Neural cell (in vitro differentiated cells): ENCODE measurements around the gene COLEC11. TPM values are rescaled to one million over a fixed set of nuclear protein-coding genes. Genes with fewer than 3 reads are reported as not detected.

Experiments used
- H2AFZ ChIP-seq: fragments of 200-600, 300-800 bp; sonication (generic), shearing (Covaris generic); 2 replicates; pipeline ENCODE4 v1.6.0; 2014; ENCODE audit warnings: low read depth, mild to moderate bottlenecking, antibody characterized with exemption, low read length, moderate library complexity
- H3F3A ChIP-seq: fragments of 200-600 bp; shearing (Covaris generic); 2 replicates; pipeline ENCODE4 v1.6.1; 2016; ENCODE audit warnings: mild to moderate bottlenecking, moderate library complexity, mixed read lengths, antibody characterized with exemption, low read length; ENCODE audit not compliant: insufficient read depth, poor library complexity, severe bottlenecking
- H3K27ac ChIP-seq: fragments of 200-600, 300-800 bp; sonication (generic), shearing (Covaris generic); 2 replicates; pipeline ENCODE4 v1.5.1; 2014; ENCODE audit warnings: mild to moderate bottlenecking, low read length, moderate library complexity
- H3K27me3 ChIP-seq: fragments of 300-800, 200-600 bp; sonication (generic), shearing (Covaris generic); 2 replicates; pipeline ENCODE4 v1.6.0; 2014; ENCODE audit warnings: mild to moderate bottlenecking, low read depth, low read length, moderate library complexity; ENCODE audit not compliant: insufficient read depth
- H3K36me3 ChIP-seq: fragments of 300-800, 200-600 bp; sonication (generic), shearing (Covaris generic); 2 replicates; pipeline ENCODE4 v1.5.1; 2014; ENCODE audit warnings: mild to moderate bottlenecking, antibody characterized with exemption, low read length, moderate library complexity; ENCODE audit not compliant: insufficient read depth
- H3K4me2 ChIP-seq: fragments of 300-800, 200-600 bp; sonication (generic), shearing (Covaris generic); 2 replicates; pipeline ENCODE4 v1.6.0; 2014; ENCODE audit warnings: mild to moderate bottlenecking, low read length
- H3K4me3 ChIP-seq: fragments of 300-800, 200-600 bp; sonication (generic), shearing (Covaris generic); 2 replicates; pipeline ENCODE4 v1.5.1; 2014; ENCODE audit warnings: mild to moderate bottlenecking, low read length, moderate library complexity
- H3K79me2 ChIP-seq: fragments of 200-600 bp; shearing (Covaris generic); replicated peaks from 2 replicates; pipeline ENCODE4 v1.6.0; 2014; ENCODE audit warnings: mild to moderate bottlenecking, low read length, moderate library complexity; ENCODE audit not compliant: insufficient read depth
- H3K9ac ChIP-seq: fragments of 300-800, 200-600 bp; sonication (generic), shearing (Covaris generic); 2 replicates; pipeline ENCODE4 v1.6.1; 2016; ENCODE audit warnings: mild to moderate bottlenecking, low read length, mixed read lengths
- H3K9me2 ChIP-seq: fragments of 200-600 bp; shearing (Covaris generic); 2 replicates; pipeline ENCODE4 v1.6.1; 2016; ENCODE audit warnings: mild to moderate bottlenecking, low read length, mixed read lengths; ENCODE audit not compliant: insufficient read depth
- H3K9me3 ChIP-seq: fragments of 200-600, 300-800 bp; sonication (generic), shearing (Covaris generic); 2 replicates; pipeline ENCODE4 v1.6.1; 2016; ENCODE audit warnings: mild to moderate bottlenecking, mixed run types, low read length, moderate library complexity, mixed read lengths
- H4K20me1 ChIP-seq: fragments of 200-600 bp; shearing (Covaris generic); 2 replicates; pipeline ENCODE4 v1.6.1; 2016; ENCODE audit warnings: mild to moderate bottlenecking, mixed run types; ENCODE audit not compliant: insufficient read depth
- CTCF ChIP-seq: fragments of 450-650 bp; IDR thresholded peaks from 2 replicates; pipeline ENCODE4 v1.5.1; 2014; ENCODE audit warnings: antibody characterized with exemption, mild to moderate bottlenecking, moderate library complexity; ENCODE audit not compliant: poor library complexity, severe bottlenecking
- EP300 ChIP-seq: fragments of 450-650 bp; conservative IDR thresholded peaks from 2 replicates; pipeline ENCODE4 v1.6.1; 2014; ENCODE audit warnings: antibody characterized with exemption, mild to moderate bottlenecking, moderate library complexity; ENCODE audit not compliant: poor library complexity, severe bottlenecking
- EZH2 ChIP-seq: fragments of 200-600, 300-800 bp; shearing (Covaris generic), sonication (generic); IDR thresholded peaks from 2 replicates; pipeline ENCODE4 v1.6.1; 2014; ENCODE audit warnings: antibody characterized with exemption, low read length, borderline replicate concordance, mild to moderate bottlenecking; ENCODE audit not compliant: insufficient read depth, poor library complexity, severe bottlenecking
- MXI1 ChIP-seq: fragments of 450-650 bp; conservative IDR thresholded peaks from 2 replicates; pipeline ENCODE4 v1.6.1; 2014; ENCODE audit warnings: antibody characterized with exemption, mild to moderate bottlenecking; ENCODE audit not compliant: poor library complexity, severe bottlenecking
- POLR2AphosphoS5 ChIP-seq: IDR thresholded peaks from 2 replicates; pipeline ENCODE4 v1.6.1; 2012
- RAD21 ChIP-seq: fragments of 450-650 bp; conservative IDR thresholded peaks from 2 replicates; pipeline ENCODE4 v1.6.1; 2014; ENCODE audit warnings: antibody characterized with exemption, mild to moderate bottlenecking, moderate library complexity
- REST ChIP-seq: IDR thresholded peaks from 2 replicates; pipeline ENCODE4 v1.6.1; 2012; ENCODE audit warnings: borderline replicate concordance
- SMC3 ChIP-seq: fragments of 450-650 bp; conservative IDR thresholded peaks from 2 replicates; pipeline ENCODE4 v1.6.1; 2014; ENCODE audit warnings: antibody characterized with exemption, mild to moderate bottlenecking, moderate library complexity; ENCODE audit not compliant: poor library complexity
- TAF1 ChIP-seq: IDR thresholded peaks from 2 replicates; pipeline ENCODE4 v1.6.1; 2012; ENCODE audit warnings: low read depth
- polyA plus RNA-seq: library from polyadenylated mRNA; depleted of rRNA; stranded (reverse); fragments of >200 nt; gene quantifications from 2 replicates; pipeline ENCODE4 v1.2.3, GENCODE V29; 2014

The COLEC11 gene
- polyA plus RNA-seq, 1 donor from 2014 or later, result 4.0 TPM

- no peak overlapping the region for H3K4me3 ChIP-seq
- no peaks in the 10 kb centered on the region for H3F3A ChIP-seq
- H2AFZ ChIP-seq, result no peak overlapping the region
- H3K27ac ChIP-seq, result no peak overlapping the region
- H3K9ac ChIP-seq, result no peak overlapping the region
- no peaks in the 10 kb centered on the region for H3K9me2 ChIP-seq
- H3K27me3 ChIP-seq, result no peaks in the 10 kb centered on the region
- H4K20me1 ChIP-seq, result no peaks in the 10 kb centered on the region
- no peaks in the 10 kb centered on the region for H3K79me2 ChIP-seq
- no peaks in the 10 kb centered on the region for H3K36me3 ChIP-seq
- no peaks in the 10 kb centered on the region for H3K9me3 ChIP-seq
- TF ChIP-seq MXI1 (no peak), RAD21 (no peak), SMC3 (no peak), CTCF (no peak), EZH2 (no peak), EP300 (no peak), TAF1 (no peak), REST (no peak), POLR2AphosphoS5 (no peak)
- no peak overlapping the region for H3K4me2 ChIP-seq
Measured at GRCh38 chr2:3617198-3617890, 22.4 kb downstream of the COLEC11 start.

GRCh38 chr2:3618367-3618766 lies 23.5 kb downstream of the COLEC11 start:
- Histone ChIP-seq H3K4me2 (no peak overlapping the region), H3K9me2 (no peaks in the 10 kb centered on the region), H3K27ac (no peak overlapping the region), H3K9ac (no peak overlapping the region), H3K79me2 (no peaks in the 10 kb centered on the region), H3K4me3 (no peak overlapping the region), H3K9me3 (no peaks in the 10 kb centered on the region), H3F3A (no peaks in the 10 kb centered on the region), H2AFZ (no peak overlapping the region), H3K36me3 (no peaks in the 10 kb centered on the region), H3K27me3 (no peaks in the 10 kb centered on the region), H4K20me1 (no peaks in the 10 kb centered on the region)
- TF ChIP-seq RAD21 (no peak), MXI1 (no peak)
